Naive B cell (primary cell): ENCODE results near the gene ALOX5. TPM values are rescaled to one million over a fixed set of nuclear protein-coding genes. Genes with fewer than 3 reads are reported as not detected.
"Not testable (repeated sequence)": the region's sequence is repeated elsewhere in the genome, so short reads cannot be mapped to it uniquely, and the experiment has no call there.

Experiments
- ATAC-seq, 2 donors: fragments of 150-1000 bp; cut with Tn5 transposase; 2 replicates each; pipeline ENCODE4 v1.10.0; 2021; ENCODE audit warnings: low read depth in 2 of 2, mild to moderate bottlenecking in 2 of 2, moderate library complexity in 2 of 2
- DNase-seq: peaks from one replicate; pipeline ENCODE4 v3.0.0; 2022
- H3K27ac Mint-ChIP-seq, 6 donors: one replicate each; pipeline ENCODE4 v1.8.0; 2020 to 2022; ENCODE audit warnings: mild to moderate bottlenecking in 6 of 6, mixed read lengths in 6 of 6, moderate library complexity in 5 of 6, inconsistent platforms in 2 of 6
- H3K27me3 Mint-ChIP-seq, 3 donors: one replicate each; pipeline ENCODE4 v1.8.0; 2021 to 2022; ENCODE audit warnings: mixed read lengths in 3 of 3, mild to moderate bottlenecking in 1 of 3
- H3K36me3 Mint-ChIP-seq, 2 donors: one replicate each; pipeline ENCODE4 v1.8.0; 2020 to 2022; ENCODE audit warnings: mixed read lengths in 2 of 2, inconsistent platforms in 1 of 2, mild to moderate bottlenecking in 1 of 2
- H3K4me1 Mint-ChIP-seq, 3 donors: one replicate each; pipeline ENCODE4 v1.8.0; 2020 to 2022; ENCODE audit warnings: mixed read lengths in 3 of 3, inconsistent platforms in 1 of 3, mild to moderate bottlenecking in 1 of 3, moderate library complexity in 1 of 3
- H3K4me3 Mint-ChIP-seq, 8 donors: one replicate each; pipeline ENCODE4 v1.8.0; 2020 to 2022; ENCODE audit warnings: mild to moderate bottlenecking in 8 of 8, mixed read lengths in 8 of 8, moderate library complexity in 8 of 8, inconsistent platforms in 2 of 8
- H3K9me3 Mint-ChIP-seq, 7 donors: one replicate each; pipeline ENCODE4 v1.8.0; 2020 to 2022; ENCODE audit warnings: mixed read lengths in 7 of 7, mild to moderate bottlenecking in 5 of 7, inconsistent platforms in 2 of 7, moderate library complexity in 1 of 7
- polyA plus RNA-seq, 6 donors: library from polyadenylated mRNA; unstranded; fragments of 300-500 nt; fragmentation: Illumina TruSeq; gene quantifications; one replicate each; pipeline ENCODE4 v1.2.3, GENCODE V29; 2021; ENCODE audit warnings: low read depth in 6 of 6

Gene ALOX5
- polyA plus RNA-seq, 6 donors from 2014 or later: 120 to 202 (median 153) TPM

- not testable (repeated sequence) for ATAC-seq, H3K9me3 Mint-ChIP-seq, H3K27me3 Mint-ChIP-seq, DNase-seq
- Mint-ChIP-seq H3K4me1 (peaks cover 34 to 44% (median 34%) of the 10 kb centered on the region in 3 donors), H3K27ac (peak overlapping the region in 2 of 6 donors; percentile 43 to 74), H3K36me3 (peaks cover 5 to 14% of the 10 kb centered on the region in 2 donors), H3K4me3 (peak overlapping the region in 3 of 8 donors; percentile 46 to 66 (median 55))
These were observed 11.8 kb upstream of the ALOX5 start for GRCh38 chr10:45361983-45362799.

GRCh38 chr10:45367643-45368042 lies 6.4 kb upstream of the ALOX5 start:
- peak overlapping the region in 3 of 8 donors; percentile 30 to 49 (median 47) for H3K4me3 Mint-ChIP-seq
- H3K9me3 Mint-ChIP-seq, H3K36me3 Mint-ChIP-seq, H3K27me3 Mint-ChIP-seq, DNase-seq, ATAC-seq: not testable (repeated sequence)
- peaks cover 43 to 74% (median 62%) of the 10 kb centered on the region in 3 donors for H3K4me1 Mint-ChIP-seq
- peak overlapping the region in 3 of 6 donors; percentile 87 to 93 (median 92) for H3K27ac Mint-ChIP-seq

GRCh38 chr10:45368181-45368580 lies 5.8 kb upstream of the ALOX5 start:
- Mint-ChIP-seq H3K27ac (peak overlapping the region; percentile 69 to 96 (median 91)), H3K27me3 (no peaks in the 10 kb centered on the region), H3K4me3 (peak overlapping the region; percentile 2 to 76 (median 52)), H3K36me3 (no peaks in the 10 kb centered on the region), H3K9me3 (no peaks in the 10 kb centered on the region), H3K4me1 (peaks cover 49 to 77% (median 68%) of the 10 kb centered on the region in 3 donors)
- DNase-seq: no peak
- peak; percentile 4 to 5 for ATAC-seq

- no peaks in the 10 kb centered on the region for H3K27me3 Mint-ChIP-seq
- peak overlapping the region; percentile 74 to 94 (median 90) for H3K27ac Mint-ChIP-seq
- H3K36me3 Mint-ChIP-seq: peaks cover 0 to 6% of the 10 kb centered on the region in 2 donors
- H3K9me3 Mint-ChIP-seq: no peaks in the 10 kb centered on the region
- peak overlapping the region; percentile 51 to 94 (median 69) for H3K4me3 Mint-ChIP-seq
- H3K4me1 Mint-ChIP-seq: peaks cover 55 to 85% (median 77%) of the 10 kb centered on the region in 3 donors
- DNase-seq (peak; percentile 61), ATAC-seq (peak; percentile 7 to 16)
These were observed 3.6 kb upstream of the ALOX5 start for GRCh38 chr10:45370202-45370955.

- peak overlapping the region; percentile 30 to 94 (median 86) for H3K27ac Mint-ChIP-seq
- DNase-seq: peak; percentile 59
- peaks cover 0 to 6% of the 10 kb centered on the region in 2 donors for H3K36me3 Mint-ChIP-seq
- H3K27me3 Mint-ChIP-seq: no peaks in the 10 kb centered on the region
- no peaks in the 10 kb centered on the region for H3K9me3 Mint-ChIP-seq
- peak; percentile 24 to 26 for ATAC-seq
- peaks cover 61 to 85% (median 83%) of the 10 kb centered on the region in 3 donors for H3K4me1 Mint-ChIP-seq
- peak overlapping the region; percentile 45 to 94 (median 57) for H3K4me3 Mint-ChIP-seq
These were observed 2.5 kb upstream of the ALOX5 start for GRCh38 chr10:45371560-45371959.

- H3K9me3 Mint-ChIP-seq: no peaks in the 10 kb centered on the region
- DNase-seq: no peak
- H3K27ac Mint-ChIP-seq: peak overlapping the region; percentile 87 to 96 (median 94)
- no peak for ATAC-seq
- H3K36me3 Mint-ChIP-seq: peaks cover 0 to 6% of the 10 kb centered on the region in 2 donors
- no peaks in the 10 kb centered on the region for H3K27me3 Mint-ChIP-seq
- H3K4me1 Mint-ChIP-seq: peaks cover 65 to 86% (median 84%) of the 10 kb centered on the region in 3 donors
- peak overlapping the region; percentile 94 to 98 (median 96) for H3K4me3 Mint-ChIP-seq
These were observed 1.6 kb upstream of the ALOX5 start for GRCh38 chr10:45372251-45372951.

- Mint-ChIP-seq H3K4me1 (peaks cover 67 to 86% (median 84%) of the 10 kb centered on the region in 3 donors), H3K36me3 (peaks cover 0 to 11% of the 10 kb centered on the region in 2 donors), H3K9me3 (no peaks in the 10 kb centered on the region), H3K4me3 (peak overlapping the region; percentile 94 to 98 (median 96)), H3K27ac (peak overlapping the region; percentile 87 to 96 (median 96)), H3K27me3 (no peaks in the 10 kb centered on the region)
- DNase-seq (peak; percentile 51), ATAC-seq (peak; percentile 37 to 42)
These were observed 927 bp upstream of the ALOX5 start for GRCh38 chr10:45373003-45373575.

GRCh38 chr10:45374350-45375052 lies 485 bp downstream of the ALOX5 start:
- peak overlapping the region; percentile 86 to 98 (median 96) for H3K4me3 Mint-ChIP-seq
- peak overlapping the region; percentile 75 to 98 (median 92) for H3K27ac Mint-ChIP-seq
- DNase-seq (no peak), ATAC-seq (peak; percentile 5 to 9)
- H3K27me3 Mint-ChIP-seq: no peaks in the 10 kb centered on the region
- no peaks in the 10 kb centered on the region for H3K9me3 Mint-ChIP-seq
- H3K36me3 Mint-ChIP-seq: peaks cover 0 to 20% of the 10 kb centered on the region in 2 donors
- peaks cover 67 to 86% (median 84%) of the 10 kb centered on the region in 3 donors for H3K4me1 Mint-ChIP-seq

GRCh38 chr10:45375101-45375500 lies 1.1 kb downstream of the ALOX5 start:
- Mint-ChIP-seq H3K27ac (peak overlapping the region; percentile 87 to 98 (median 96)), H3K4me3 (peak overlapping the region; percentile 86 to 98 (median 96)), H3K9me3 (no peaks in the 10 kb centered on the region), H3K27me3 (no peaks in the 10 kb centered on the region), H3K36me3 (peaks cover 0 to 21% of the 10 kb centered on the region in 2 donors), H3K4me1 (peaks cover 70 to 87% (median 84%) of the 10 kb centered on the region in 3 donors)
- no peak for DNase-seq
- no peak for ATAC-seq

GRCh38 chr10:45375716-45376231 lies 1.8 kb downstream of the ALOX5 start:
- Mint-ChIP-seq H3K36me3 (peaks cover 0 to 21% of the 10 kb centered on the region in 2 donors), H3K9me3 (no peaks in the 10 kb centered on the region), H3K27me3 (no peaks in the 10 kb centered on the region), H3K4me1 (peaks cover 63 to 85% (median 82%) of the 10 kb centered on the region in 3 donors), H3K27ac (peak overlapping the region; percentile 87 to 98 (median 96)), H3K4me3 (peak overlapping the region; percentile 86 to 98 (median 96))
- ATAC-seq (peak; percentile 66 to 72), DNase-seq (peak; percentile 70)

GRCh38 chr10:45376371-45376801 lies 2.4 kb downstream of the ALOX5 start:
- peak overlapping the region; percentile 86 to 98 (median 96) for H3K4me3 Mint-ChIP-seq
- peak overlapping the region in 5 of 6 donors; percentile 87 to 98 (median 97) for H3K27ac Mint-ChIP-seq
- peak; percentile 68 for DNase-seq
- H3K4me1 Mint-ChIP-seq: peaks cover 62 to 81% (median 77%) of the 10 kb centered on the region in 3 donors
- ATAC-seq: peak; percentile 44 to 45
- no peaks in the 10 kb centered on the region for H3K9me3 Mint-ChIP-seq
- no peaks in the 10 kb centered on the region for H3K27me3 Mint-ChIP-seq
- peaks cover 0 to 21% of the 10 kb centered on the region in 2 donors for H3K36me3 Mint-ChIP-seq

GRCh38 chr10:45377321-45377720 lies 3.3 kb downstream of the ALOX5 start:
- peaks cover 63 to 81% (median 72%) of the 10 kb centered on the region in 3 donors for H3K4me1 Mint-ChIP-seq
- H3K9me3 Mint-ChIP-seq: no peaks in the 10 kb centered on the region
- H3K4me3 Mint-ChIP-seq: peak overlapping the region; percentile 85 to 98 (median 96)

More at GRCh38 chr10:45377321-45377720, 3.3 kb downstream of the ALOX5 start:
- H3K27me3 Mint-ChIP-seq: no peaks in the 10 kb centered on the region
- no peak for ATAC-seq
- H3K27ac Mint-ChIP-seq: peak overlapping the region; percentile 75 to 91 (median 86)
- no peak for DNase-seq
- H3K36me3 Mint-ChIP-seq: peaks cover 0 to 21% of the 10 kb centered on the region in 2 donors
